Tibial nerve (tissue), 3 donors: ENCODE results near the gene ATP6V1E1.

Experiments used
- POLR2A ChIP-seq, 2 donors: fragments of 450-650 bp; IDR thresholded peaks; one replicate each; pipeline ENCODE4 v1.6.1; 2017; ENCODE audit warnings: antibody characterized with exemption in 2 of 2, mild to moderate bottlenecking in 2 of 2, moderate library complexity in 2 of 2
- TF ChIP-seq, protein P1 (sequence below), 5 experiments: fragments of 200-600 bp in 3 of 5; fragments of 450-650 bp in 2 of 5; sonication (generic) in 3 of 5; IDR thresholded peaks; one replicate each; pipeline ENCODE4 v1.5.1; 2016 to 2019; ENCODE audit warnings: antibody characterized with exemption in 5 of 5, mild to moderate bottlenecking in 3 of 5, moderate library complexity in 2 of 5

- TF ChIP-seq, protein P1, sequence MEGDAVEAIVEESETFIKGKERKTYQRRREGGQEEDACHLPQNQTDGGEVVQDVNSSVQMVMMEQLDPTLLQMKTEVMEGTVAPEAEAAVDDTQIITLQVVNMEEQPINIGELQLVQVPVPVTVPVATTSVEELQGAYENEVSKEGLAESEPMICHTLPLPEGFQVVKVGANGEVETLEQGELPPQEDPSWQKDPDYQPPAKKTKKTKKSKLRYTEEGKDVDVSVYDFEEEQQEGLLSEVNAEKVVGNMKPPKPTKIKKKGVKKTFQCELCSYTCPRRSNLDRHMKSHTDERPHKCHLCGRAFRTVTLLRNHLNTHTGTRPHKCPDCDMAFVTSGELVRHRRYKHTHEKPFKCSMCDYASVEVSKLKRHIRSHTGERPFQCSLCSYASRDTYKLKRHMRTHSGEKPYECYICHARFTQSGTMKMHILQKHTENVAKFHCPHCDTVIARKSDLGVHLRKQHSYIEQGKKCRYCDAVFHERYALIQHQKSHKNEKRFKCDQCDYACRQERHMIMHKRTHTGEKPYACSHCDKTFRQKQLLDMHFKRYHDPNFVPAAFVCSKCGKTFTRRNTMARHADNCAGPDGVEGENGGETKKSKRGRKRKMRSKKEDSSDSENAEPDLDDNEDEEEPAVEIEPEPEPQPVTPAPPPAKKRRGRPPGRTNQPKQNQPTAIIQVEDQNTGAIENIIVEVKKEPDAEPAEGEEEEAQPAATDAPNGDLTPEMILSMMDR (IDR thresholded peaks at IDR 0.05) = no peak
- TF ChIP-seq POLR2A (IDR thresholded peaks at IDR 0.05) = no peak
Observed at GRCh38 chr22:17598318-17598717, 30.2 kb downstream of the ATP6V1E1 start.
